GM19452 (cell line): Measurements from ENCODE around the gene MTAP.
A peak's percentile ranks its signal among the peaks of the same experiment; 100 is the strongest.

ENCODE experiments used
- ATAC-seq: cut with Tn5 transposase; IDR thresholded peaks from one replicate; pipeline ENCODE4 v1.9.1; 2021; ENCODE audit not compliant: unreplicated experiment

MTAP gene

GRCh38 chr9:21804331-21804730 is 1.9 kb downstream of the MTAP start:
- ATAC-seq: no peak

- no peak for ATAC-seq
Observed at GRCh38 chr9:21804791-21805190, 2.4 kb downstream of the MTAP start.

DNA sequence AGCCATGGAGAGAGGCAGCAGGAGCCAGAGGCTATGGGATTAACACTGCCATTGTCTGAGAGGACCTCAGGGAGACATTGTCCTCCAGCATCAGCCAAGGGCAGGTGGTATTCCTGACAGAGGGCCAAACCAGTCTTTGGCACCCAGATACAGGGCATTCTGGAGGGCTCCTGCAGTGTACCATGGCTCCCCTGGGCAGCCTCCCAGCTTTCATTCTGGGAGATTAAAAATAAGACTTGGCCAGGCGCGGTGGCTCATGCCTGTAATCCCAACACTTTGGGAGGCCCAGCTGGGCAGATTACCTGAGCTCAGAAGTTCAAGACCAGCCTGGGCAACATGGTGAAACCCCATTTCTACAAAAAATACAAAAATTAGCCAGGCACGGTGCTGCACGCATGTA is 4.2 kb downstream of the MTAP start:
- no peak for ATAC-seq

- no peak for ATAC-seq
Observed at GRCh38 chr9:21810388-21810787, 8.0 kb downstream of the MTAP start.

- ATAC-seq: no peak
Observed at GRCh38 chr9:21810881-21811280, 8.4 kb downstream of the MTAP start.

DNA sequence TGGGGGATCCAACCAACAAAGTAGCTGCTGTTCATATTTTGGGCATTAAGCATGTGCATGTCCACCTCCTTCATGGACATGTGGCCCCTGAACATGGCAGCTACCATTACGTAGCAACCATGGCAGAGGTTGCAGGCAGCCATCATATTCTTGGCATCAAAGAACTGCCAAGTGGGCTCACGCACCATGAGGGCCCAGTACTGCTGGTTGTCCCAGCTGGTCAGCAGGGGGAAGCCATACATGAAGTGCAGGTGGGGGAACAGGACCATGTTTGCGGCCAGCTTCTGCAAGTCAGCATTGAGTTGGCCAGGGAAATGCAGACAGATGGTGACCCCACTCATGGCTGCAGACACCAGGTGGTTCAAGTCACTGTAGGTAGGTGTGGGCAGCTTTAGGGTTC is 9.5 kb downstream of the MTAP start:
- no peak for ATAC-seq

DNA sequence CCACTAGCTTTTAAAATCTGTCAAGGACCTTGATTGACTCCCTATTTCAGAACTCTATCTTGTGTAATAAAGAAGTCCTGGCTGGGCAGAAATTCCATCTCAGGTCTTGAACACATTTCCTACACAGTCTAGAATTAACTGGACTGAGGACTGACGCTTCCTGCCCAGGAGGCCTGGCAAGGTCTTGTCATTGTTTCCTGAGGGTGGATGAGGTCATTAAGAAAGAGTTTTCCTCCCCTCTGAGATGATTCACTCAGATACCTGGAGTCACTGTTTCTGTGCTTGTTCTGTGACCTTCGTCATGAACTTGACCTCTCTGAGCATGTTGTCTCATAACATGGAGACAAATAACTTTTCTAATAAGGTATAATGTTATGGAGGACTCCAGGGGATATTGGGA is 10.0 kb downstream of the MTAP start:
- no peak for ATAC-seq

- peak; percentile 60 for ATAC-seq
Observed at GRCh38 chr9:21812946-21813568, 10.6 kb downstream of the MTAP start.

GRCh38 chr9:21813575-21814473 is 11.4 kb downstream of the MTAP start:
- ATAC-seq: peak; percentile 42

- ATAC-seq: no peak
Observed at GRCh38 chr9:21815643-21816042, 13.2 kb downstream of the MTAP start.

DNA sequence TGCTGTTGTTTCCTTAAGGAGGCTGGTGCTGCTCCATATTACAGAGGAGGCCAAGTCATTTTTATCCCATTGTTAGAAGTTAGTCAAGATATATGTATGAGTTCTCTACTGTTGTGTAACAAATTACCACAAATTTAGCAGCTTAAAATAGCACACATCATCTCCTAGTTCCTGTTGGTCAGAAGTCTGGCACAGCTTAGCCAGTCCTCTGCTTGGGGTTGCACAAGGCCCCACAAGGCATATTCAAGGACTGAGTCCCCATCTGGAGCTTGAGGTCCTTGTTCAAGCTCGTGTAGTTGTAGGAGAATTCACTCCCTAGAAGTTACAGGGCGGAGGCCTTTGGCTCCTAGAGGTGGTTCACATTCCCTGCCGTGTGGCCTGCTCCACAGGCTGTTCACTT is 14.7 kb downstream of the MTAP start:
- ATAC-seq: no peak

GRCh38 chr9:21825637-21826036 is 23.2 kb downstream of the MTAP start:
- ATAC-seq: peak; percentile 70

GRCh38 chr9:21828853-21829410 is 26.5 kb downstream of the MTAP start:
- no peak for ATAC-seq

DNA sequence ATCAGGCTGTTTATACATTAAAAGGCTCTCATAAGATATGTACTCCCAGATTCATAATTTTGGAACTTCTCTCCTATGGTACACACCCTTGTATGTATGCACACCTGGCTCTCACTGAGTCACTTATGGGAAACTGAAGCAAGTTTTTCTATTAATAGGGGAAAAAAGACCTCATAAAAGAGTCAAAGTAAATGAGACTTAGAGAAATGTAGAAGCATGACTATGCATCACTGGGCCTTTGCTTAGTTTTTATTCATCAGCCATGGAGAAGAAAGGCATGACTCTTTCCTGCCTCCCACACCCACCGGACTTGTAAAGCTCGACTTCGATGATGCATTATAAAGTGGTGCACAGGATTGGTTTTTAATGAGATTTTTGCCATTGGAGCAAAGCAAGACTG is 28.2 kb downstream of the MTAP start:
- no peak for ATAC-seq

GRCh38 chr9:21831841-21832509 is 29.5 kb downstream of the MTAP start:
- ATAC-seq: peak; percentile 53

DNA sequence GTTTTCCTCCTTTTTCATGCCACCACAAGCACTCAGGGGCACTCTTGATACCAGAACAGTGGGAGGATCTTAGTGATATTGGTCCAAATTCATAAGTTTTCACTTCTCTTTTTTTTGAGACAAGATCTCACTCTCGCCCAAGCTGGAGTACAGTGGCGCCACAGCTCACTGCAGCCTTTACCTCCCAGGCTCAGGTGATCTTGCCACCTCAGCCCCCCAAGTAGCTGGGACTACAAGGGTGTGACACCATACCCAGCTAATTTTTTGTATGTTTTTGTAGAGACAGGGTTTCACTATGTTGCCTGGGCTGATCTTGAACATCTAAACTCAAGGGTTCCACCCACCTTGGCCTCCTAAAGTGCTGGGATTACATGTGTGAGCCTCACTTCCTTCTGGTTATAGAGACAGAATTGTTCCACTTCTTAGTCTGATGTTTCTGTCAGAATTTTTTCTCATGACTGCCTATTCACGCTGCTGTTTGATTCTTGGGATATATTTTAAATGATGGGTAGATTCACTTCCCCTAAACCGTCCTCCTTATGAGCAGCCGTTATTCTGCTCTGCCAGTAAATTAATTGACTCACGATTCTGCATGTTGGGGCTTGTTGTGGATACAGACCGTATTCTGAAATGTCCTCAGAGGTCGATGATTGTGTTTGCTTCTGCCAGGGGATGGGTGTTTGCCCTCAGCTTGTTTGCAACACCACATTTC is 30.8 kb downstream of the MTAP start:
- peak; percentile 75 for ATAC-seq

GRCh38 chr9:21835121-21835520 is 32.7 kb downstream of the MTAP start:
- ATAC-seq: no peak

DNA sequence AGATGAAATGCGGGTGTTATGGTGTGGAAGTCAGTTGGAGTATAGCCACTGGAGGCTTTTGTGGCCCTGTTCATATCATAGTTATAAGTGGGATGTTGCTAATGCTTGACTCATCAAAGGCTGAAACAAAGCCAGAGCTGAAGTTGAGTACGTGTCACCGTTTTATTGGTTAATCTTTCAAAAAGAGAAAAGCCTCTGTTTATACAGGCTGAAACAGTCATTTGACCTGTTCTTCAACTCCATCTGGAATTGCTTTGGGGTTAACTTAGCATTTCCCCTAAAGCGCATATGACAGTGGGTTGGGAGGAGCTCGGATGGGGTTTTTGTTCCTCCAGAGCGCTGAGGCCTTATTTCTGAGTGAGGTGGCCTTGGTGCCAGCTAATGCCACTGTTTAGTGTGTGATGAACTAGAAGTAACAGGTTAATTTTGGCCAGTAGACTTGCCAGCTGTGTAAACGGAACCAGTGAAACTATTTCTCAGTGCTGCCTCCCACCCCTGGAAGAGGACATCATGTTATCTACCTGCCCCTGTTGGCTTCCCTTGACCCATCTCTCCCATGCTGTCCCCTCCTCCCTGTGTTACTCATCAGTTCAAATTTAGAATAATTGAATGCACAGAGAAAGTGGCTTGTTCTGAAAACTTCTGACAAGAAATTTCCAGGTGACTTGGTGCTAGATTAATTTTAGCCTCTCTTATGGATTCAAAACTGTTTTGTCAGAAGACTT is 34.2 kb downstream of the MTAP start:
- ATAC-seq: no peak

GRCh38 chr9:21837501-21837900 is 35.1 kb downstream of the MTAP start:
- ATAC-seq: no peak

DNA sequence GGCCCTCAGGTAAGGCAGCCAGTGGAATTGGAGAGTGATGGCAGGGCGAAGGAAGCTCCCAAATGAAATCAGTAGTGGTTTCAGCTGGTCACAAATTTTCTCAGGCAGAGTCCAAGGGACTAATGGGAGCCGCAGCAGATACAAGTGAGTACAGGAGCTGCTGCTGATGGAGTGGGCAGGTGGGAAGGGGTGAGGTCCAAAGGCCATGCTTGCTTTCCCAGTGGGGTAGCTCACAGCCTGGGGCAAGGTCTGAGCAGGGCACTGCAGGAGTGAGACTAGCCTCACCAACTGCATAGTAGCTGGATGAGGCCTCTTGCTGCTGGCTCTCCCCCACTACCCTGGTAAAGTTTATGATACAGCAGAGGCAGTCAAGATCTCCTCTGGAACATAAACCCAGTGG is 38.2 kb downstream of the MTAP start:
- ATAC-seq: no peak
